IPS-20b (cell line): ENCODE measurements around the gene PLVAP.
A peak's percentile ranks its signal among the peaks of the same experiment; 100 is the strongest.

Experiments
- H3K27ac ChIP-seq: one replicate; pipeline ENCODE4 v1.5.1; 2013; ENCODE audit warnings: low read length
- H3K27me3 ChIP-seq: 2 replicates; pipeline ENCODE4 v1.6.1; 2013; ENCODE audit warnings: mild to moderate bottlenecking, low read length, inconsistent platforms; ENCODE audit not compliant: insufficient read depth
- H3K36me3 ChIP-seq: 2 replicates; pipeline ENCODE4 v1.6.1; 2013; ENCODE audit warnings: low read depth, mild to moderate bottlenecking, inconsistent platforms, low read length, moderate library complexity; ENCODE audit not compliant: insufficient read depth
- H3K4me1 ChIP-seq: 2 replicates; pipeline ENCODE4 v1.6.1; 2013; ENCODE audit warnings: mild to moderate bottlenecking, control low read depth, inconsistent platforms, low read length, moderate library complexity; ENCODE audit not compliant: insufficient read depth
- H3K4me3 ChIP-seq: 2 replicates; pipeline ENCODE4 v1.5.1; 2013; ENCODE audit warnings: mild to moderate bottlenecking, low read length, inconsistent platforms
- H3K9ac ChIP-seq: 2 replicates; pipeline ENCODE4 v1.6.1; 2013; ENCODE audit warnings: low read depth, mild to moderate bottlenecking, inconsistent platforms, low read length, moderate library complexity
- H3K9me3 ChIP-seq: 2 replicates; pipeline ENCODE4 v1.6.1; 2013; ENCODE audit warnings: mild to moderate bottlenecking, low read depth, low read length, inconsistent platforms; ENCODE audit not compliant: insufficient read depth

PLVAP gene, protein sequence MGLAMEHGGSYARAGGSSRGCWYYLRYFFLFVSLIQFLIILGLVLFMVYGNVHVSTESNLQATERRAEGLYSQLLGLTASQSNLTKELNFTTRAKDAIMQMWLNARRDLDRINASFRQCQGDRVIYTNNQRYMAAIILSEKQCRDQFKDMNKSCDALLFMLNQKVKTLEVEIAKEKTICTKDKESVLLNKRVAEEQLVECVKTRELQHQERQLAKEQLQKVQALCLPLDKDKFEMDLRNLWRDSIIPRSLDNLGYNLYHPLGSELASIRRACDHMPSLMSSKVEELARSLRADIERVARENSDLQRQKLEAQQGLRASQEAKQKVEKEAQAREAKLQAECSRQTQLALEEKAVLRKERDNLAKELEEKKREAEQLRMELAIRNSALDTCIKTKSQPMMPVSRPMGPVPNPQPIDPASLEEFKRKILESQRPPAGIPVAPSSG

DNA sequence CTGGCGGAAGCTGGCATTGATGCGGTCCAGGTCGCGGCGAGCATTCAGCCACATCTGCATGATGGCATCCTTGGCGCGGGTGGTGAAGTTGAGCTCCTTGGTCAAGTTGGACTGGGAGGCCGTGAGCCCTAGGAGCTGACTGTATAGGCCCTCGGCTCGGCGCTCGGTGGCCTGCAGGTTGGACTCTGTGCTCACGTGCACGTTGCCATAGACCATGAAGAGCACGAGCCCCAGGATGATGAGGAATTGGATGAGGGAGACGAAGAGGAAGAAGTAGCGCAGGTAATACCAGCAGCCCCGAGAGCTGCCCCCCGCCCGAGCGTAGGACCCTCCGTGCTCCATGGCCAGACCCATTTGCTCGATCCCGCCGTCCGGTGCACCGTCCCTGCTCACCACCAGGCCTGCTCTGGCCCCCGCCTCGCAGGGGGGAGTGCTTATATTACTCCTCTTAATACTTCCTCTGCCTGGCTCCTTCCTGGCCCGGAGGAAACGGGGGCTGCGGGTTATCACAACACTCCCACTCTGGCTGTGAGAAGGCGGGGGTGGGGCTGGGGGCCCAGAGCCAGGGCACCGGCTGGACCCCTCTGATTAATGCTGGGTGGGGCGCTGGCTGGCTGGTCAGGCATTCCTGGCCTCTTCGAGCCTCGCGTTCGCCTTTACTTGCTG, at the start of gene PLVAP:
TSS of gene PLVAP (minus strand) at position 408 of the 666 bp plus-strand sequence. CDS start at position 354, 54 bp downstream.
- Histone ChIP-seq H3K27me3 (no peaks in the 10 kb centered on the region), H3K36me3 (no peaks in the 10 kb centered on the region), H3K4me1 (peaks cover 9% of the 10 kb centered on the region; the same call in 1 of the 2 replicates), H3K9me3 (0 out of 2 replicates have a peak, but pooled peaks cover 4% of the 10 kb centered on the region), H3K4me3 (no peak within 1 kb of the TSS), H3K27ac (no peak within 1 kb of the TSS), H3K9ac (no peak within 1 kb of the TSS)

DNA sequence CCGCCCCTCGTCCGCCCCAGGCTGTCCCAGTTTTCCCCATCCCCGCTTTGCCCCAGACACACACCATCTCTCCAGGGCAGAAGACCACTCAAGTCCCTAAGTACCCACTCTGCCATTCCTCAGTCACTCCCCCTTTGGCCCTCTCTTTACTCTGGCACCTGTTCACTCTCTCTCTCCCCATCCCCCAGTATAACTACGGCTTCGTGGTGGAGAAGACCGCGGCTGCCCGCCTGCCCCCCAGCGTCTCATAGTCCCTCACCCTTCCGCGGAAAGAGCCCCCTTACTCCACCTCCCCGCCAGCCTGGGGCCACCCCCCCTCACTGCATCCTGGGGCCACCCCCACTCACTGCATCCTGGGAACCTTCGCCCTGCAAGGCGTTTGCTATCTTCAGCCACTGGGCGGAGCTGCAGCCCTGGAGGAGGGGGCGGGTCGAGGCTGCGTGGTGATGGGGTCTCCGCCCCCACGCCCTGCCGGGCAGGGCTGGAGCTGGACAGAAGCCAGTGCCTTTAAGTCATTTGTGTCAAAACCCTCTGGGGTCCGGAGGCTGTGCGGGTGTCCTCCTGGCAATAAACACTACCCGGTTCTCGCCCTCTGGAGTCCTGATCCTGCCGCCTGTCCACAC, 47.7 kb upstream of the PLVAP start:
- Histone ChIP-seq H3K9me3 (no peaks in the 10 kb centered on the region), H3K4me3 (peak overlapping the region; percentile 65; the same call in 1 of the 2 replicates), H3K9ac (peak overlapping the region; percentile 64; the same call in 1 of the 2 replicates), H3K27me3 (peaks cover 3% of the 10 kb centered on the region; the same call in 1 of the 2 replicates), H3K36me3 (no peaks in the 10 kb centered on the region), H3K4me1 (peaks cover 2% of the 10 kb centered on the region; the same call in 1 of the 2 replicates), H3K27ac (no peak overlapping the region)

DNA sequence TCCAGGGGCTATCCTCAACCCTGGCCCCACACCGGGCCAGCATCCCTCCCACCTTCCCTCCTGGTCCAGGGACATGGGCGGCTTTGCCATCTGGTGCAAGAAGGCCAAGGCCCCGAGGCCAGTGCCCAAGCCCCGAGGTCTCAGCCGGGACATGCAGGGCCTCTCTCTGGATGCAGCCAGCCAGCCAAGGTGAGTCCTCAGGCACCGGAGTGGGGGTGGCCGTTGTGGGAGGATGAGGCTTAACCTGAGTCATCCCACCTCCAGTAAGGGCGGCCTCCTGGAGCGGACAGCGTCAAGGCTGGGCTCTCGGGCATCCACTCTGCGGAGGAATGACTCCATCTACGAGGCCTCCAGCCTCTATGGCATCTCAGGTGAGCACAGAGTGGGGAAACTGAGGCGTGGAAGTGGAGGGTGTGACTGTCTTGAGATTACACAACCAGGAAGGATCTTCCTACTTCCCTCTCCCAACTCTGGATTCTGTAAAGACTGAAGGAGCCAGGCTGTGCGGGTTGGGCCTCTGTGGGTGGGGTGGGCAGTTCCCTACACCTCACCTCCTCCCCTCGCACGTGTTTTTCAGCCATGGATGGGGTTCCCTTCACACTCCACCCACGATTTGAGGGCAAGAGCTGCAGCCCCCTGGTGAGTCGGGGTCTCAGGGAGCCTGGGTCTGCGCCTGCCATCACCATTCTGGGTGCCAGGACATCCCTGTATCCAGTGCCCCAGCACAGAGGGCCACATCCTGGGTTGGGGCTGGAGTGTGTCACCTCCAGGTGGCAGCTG, 46.5 kb upstream of the PLVAP start:
- Histone ChIP-seq H3K4me1 (peaks cover 8% of the 10 kb centered on the region; the same call in 1 of the 2 replicates), H3K9ac (no peak overlapping the region), H3K4me3 (no peak overlapping the region)

DNA sequence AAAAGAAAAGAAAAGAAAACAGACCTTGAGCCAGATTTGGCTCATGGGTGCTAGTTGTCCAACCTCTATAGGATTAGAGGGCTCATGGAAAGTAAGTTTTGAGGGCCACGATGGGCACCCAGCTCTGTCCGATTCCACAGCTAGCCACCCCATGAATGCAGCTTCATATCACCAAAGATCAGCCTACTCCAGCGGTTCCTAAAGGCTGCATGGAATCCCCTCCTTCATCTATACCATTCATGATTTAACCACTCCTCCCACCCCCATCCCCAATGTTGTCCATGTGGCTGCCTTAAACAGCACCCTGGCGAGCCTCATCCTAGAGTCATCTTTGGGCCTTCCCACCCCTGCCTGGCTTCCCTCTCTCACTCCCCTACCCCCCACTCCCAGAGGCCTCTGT, 44.8 kb upstream of the PLVAP start:
- no peaks in the 10 kb centered on the region for H3K9me3 ChIP-seq
- H3K27me3 ChIP-seq = peaks cover 3% of the 10 kb centered on the region; the same call in 1 of the 2 replicates
- H3K36me3 ChIP-seq = no peaks in the 10 kb centered on the region
- H3K4me1 ChIP-seq = peaks cover 8% of the 10 kb centered on the region; the same call in 1 of the 2 replicates
- no peak overlapping the region for H3K9ac ChIP-seq
- H3K27ac ChIP-seq = no peak overlapping the region
- H3K4me3 ChIP-seq = no peak overlapping the region

More for the DNA sequence above, 46.5 kb upstream of the PLVAP start:
- no peaks in the 10 kb centered on the region for H3K9me3 ChIP-seq
- H3K36me3 ChIP-seq = no peaks in the 10 kb centered on the region
- H3K27me3 ChIP-seq = peaks cover 3% of the 10 kb centered on the region; the same call in 1 of the 2 replicates
- no peak overlapping the region for H3K27ac ChIP-seq

DNA sequence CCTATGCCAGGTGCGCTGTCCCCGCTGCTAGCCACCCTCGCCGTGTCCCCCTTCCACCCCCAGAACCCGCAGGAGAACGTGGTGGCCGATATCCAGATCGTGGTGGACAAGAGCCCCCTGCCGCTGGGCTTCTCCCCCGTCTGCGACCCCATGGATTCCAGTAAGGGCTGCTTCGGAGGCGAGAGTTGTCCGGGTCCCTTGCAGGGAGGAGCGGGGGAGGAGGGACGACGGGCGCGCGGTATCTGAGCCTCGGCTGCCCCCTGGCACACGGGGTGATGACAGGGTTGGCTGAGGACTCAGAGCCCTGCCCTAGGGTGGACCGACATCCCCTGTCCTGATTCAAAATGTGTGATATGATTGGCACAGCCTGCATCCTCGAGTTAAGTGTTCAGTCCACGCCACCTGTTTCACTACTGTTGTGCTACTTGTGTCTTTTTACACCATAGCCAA, 43.4 kb upstream of the PLVAP start:
- Histone ChIP-seq H3K36me3 (no peaks in the 10 kb centered on the region), H3K9ac (peak overlapping the region; percentile 69; the same call in 1 of the 2 replicates), H3K27ac (no peak overlapping the region), H3K4me1 (peaks cover 10% of the 10 kb centered on the region; the same call in 1 of the 2 replicates), H3K9me3 (no peaks in the 10 kb centered on the region), H3K4me3 (peak overlapping the region; percentile 85), H3K27me3 (peaks cover 3% of the 10 kb centered on the region; the same call in 1 of the 2 replicates)

DNA sequence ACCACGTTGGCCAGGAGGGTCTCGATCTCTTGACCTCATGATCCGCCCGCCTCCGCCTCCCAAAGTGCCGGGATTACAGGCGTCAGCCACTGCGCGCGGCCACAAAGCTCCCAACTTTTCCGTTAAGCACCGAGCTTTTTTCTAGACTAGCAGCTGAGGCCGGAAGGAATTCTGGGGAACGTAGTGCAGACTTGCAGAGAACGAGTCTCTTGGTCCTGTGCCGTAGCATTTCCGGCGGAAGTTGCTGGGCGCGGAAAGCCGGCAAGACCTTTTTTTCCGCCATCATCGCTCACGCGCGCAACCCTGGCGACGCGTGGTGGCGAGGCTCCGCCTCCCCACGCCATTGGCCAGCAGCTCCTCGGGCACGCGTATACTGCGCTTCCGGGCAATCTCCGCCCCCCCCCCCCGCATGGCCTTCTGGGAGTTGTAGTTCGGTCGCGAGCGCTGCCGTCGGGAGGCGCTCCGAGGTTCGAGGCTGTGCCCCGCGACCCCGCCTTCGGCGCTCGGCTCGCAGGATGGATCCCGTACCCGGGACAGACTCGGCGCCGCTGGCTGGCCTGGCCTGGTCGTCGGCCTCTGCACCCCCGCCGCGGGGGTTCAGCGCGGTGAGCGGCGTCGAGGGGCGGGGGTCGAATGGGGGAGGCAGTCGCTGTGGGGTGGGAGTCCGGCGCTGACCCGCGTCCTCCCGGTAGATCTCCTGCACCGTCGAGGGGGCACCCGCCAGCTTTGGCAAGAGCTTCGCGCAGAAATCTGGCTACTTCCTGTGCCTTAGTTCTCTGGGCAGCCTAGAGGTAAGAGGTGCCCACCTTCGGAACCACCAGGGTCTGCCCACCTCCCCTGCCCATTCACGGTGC, 42.7 kb upstream of the PLVAP start, which contains the start of gene MVB12A:
TSS of gene MVB12A (plus strand) at position 427 of the 854 bp plus-strand sequence. CDS start at position 516, 89 bp downstream.
- Histone ChIP-seq H3K27ac (no peak within 1 kb of the TSS), H3K4me3 (peak within 1 kb of the TSS; percentile 85), H3K4me1 (peaks cover 13% of the 10 kb centered on the region; the same call in 1 of the 2 replicates), H3K9me3 (no peaks in the 10 kb centered on the region), H3K9ac (peak within 1 kb of the TSS; percentile 70; the same call in 1 of the 2 replicates), H3K27me3 (peaks cover 3% of the 10 kb centered on the region; the same call in 1 of the 2 replicates), H3K36me3 (no peaks in the 10 kb centered on the region)

DNA sequence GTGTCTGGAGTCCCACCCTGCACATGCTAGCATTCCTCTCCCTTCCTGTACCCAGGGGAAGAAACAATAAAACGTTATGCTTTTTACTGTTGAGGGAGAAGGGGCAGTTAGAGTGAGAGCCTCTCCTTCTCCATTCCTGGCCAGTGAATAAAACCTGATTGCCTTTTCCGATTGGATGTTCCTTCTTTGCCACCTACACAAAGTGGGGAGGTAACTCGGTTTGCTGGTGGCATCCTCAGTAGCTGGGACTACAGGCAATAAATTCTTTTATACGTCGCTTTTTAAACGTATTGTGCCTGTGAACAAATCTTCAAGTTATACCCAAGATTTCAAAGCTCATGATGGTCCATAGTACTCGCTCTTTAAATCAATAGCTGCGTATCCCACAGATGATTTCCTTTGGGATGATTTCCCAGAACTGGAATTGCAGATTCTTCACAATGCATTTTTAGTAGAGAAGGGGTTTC, 42.0 kb upstream of the PLVAP start:
- Histone ChIP-seq H3K4me1 (peaks cover 13% of the 10 kb centered on the region; the same call in 1 of the 2 replicates), H3K9me3 (no peaks in the 10 kb centered on the region), H3K27ac (no peak overlapping the region), H3K4me3 (peak overlapping the region; percentile 62), H3K36me3 (no peaks in the 10 kb centered on the region), H3K9ac (peak overlapping the region; percentile 70; the same call in 1 of the 2 replicates), H3K27me3 (peaks cover 3% of the 10 kb centered on the region; the same call in 1 of the 2 replicates)

DNA sequence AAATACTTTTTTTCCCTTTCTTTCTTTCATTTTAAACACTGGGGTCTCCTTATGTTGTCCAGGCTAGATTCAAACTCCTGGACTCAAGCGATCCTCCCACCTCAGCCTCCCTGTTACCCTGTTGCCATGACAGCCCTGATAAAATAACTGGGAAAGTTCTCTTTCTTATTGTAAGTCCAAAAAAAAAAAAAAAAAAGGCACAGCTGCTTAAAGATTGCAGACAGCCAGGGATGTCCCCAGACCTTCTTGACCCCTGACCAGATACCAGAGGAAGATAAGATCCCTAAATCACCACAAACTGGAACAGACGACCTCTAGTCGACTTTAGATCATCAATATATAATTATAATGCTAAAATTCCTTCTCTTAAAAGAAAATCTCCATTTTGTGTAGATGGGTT, 41.6 kb upstream of the PLVAP start:
- H3K4me3 ChIP-seq = peak overlapping the region; percentile 62; the same call in 1 of the 2 replicates
- H3K9me3 ChIP-seq = no peaks in the 10 kb centered on the region
- no peaks in the 10 kb centered on the region for H3K36me3 ChIP-seq
- H3K27me3 ChIP-seq = peaks cover 3% of the 10 kb centered on the region; the same call in 1 of the 2 replicates
- no peak overlapping the region for H3K27ac ChIP-seq
- peak overlapping the region; percentile 70; the same call in 1 of the 2 replicates for H3K9ac ChIP-seq
- H3K4me1 ChIP-seq = peaks cover 13% of the 10 kb centered on the region; the same call in 1 of the 2 replicates

DNA sequence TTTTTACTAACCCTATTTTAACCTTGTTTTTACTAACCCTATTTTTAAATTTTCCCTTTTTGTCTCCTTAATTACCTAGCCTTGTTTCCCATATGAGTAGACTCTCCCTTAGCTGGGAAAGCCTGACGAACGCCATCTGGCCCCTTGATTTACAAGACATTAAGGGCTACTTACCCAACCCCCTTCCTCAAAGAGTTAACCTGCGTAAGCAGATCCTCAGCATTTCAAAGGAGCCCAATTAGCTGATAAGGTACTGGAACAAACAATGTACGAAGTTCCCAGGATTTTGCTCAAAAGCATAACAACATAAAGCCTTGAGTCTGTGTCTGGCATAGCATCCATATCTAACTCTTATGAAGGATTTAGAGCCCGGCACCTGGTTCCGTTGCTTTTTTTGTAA, 38.0 kb upstream of the PLVAP start:
- H3K9ac ChIP-seq = peak overlapping the region; percentile 71; the same call in 1 of the 2 replicates
- H3K4me1 ChIP-seq = peaks cover 11% of the 10 kb centered on the region; the same call in 1 of the 2 replicates
- H3K27ac ChIP-seq = no peak overlapping the region
- no peaks in the 10 kb centered on the region for H3K36me3 ChIP-seq
- peak overlapping the region; percentile 62 for H3K4me3 ChIP-seq
- H3K27me3 ChIP-seq = no peaks in the 10 kb centered on the region; the same call in 1 of the 2 replicates
- no peaks in the 10 kb centered on the region for H3K9me3 ChIP-seq

DNA sequence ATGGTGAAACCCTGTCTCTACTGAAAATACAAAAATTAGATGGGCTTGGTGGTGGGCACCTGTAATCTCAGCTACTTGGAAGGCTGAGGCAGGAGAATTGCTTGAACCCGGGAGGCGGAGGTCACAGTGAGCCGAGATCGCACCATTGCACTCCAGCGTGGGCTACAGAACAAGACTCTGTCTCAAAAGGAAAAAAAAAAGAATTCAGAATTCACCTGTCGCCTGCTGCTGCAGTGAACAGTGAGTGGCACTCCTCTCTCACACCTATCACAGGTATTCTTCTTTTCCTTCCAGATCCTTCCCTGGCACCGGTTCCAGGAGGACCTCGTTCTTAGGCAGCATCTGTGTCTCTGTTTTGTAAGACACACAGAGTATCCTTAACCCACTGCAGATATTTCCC, 37.0 kb upstream of the PLVAP start:
- H3K27ac ChIP-seq = no peak overlapping the region
- H3K27me3 ChIP-seq = no peaks in the 10 kb centered on the region; the same call in 1 of the 2 replicates
- no peak overlapping the region for H3K4me3 ChIP-seq
- H3K9ac ChIP-seq = no peak overlapping the region
- H3K36me3 ChIP-seq = no peaks in the 10 kb centered on the region
- peaks cover 9% of the 10 kb centered on the region; the same call in 1 of the 2 replicates for H3K4me1 ChIP-seq
- H3K9me3 ChIP-seq = no peaks in the 10 kb centered on the region
